A673 (cell line): Measurements from ENCODE around the gene OGG1. TPM values are rescaled to one million over a fixed set of nuclear protein-coding genes. Genes with fewer than 3 reads are reported as not detected.

ENCODE experiments used
- BruUV-seq: library from RNA; stranded (reverse); fragments of 400-500 nt; replicated peaks from 2 replicates; lab custom pipeline; 2021; lab: Mats Ljungman, UMichigan
- CTCF ChIA-PET: fragments of 300-600 bp; sonication (Branson Sonifier 250); formaldehyde crosslinking; loops from one replicate; lab custom pipeline; 2022; ENCODE audit warnings: antibody characterized with exemption; lab: Charles Lee
- POLR2A ChIA-PET: fragments of 300-600 bp; sonication (Branson Sonifier 250); formaldehyde crosslinking; loops from one replicate; lab custom pipeline; 2022; ENCODE audit warnings: antibody characterized with exemption; ENCODE audit not compliant: low non-redundant PET; lab: Charles Lee
- DNase-seq: peaks from one replicate; pipeline ENCODE4 v3.0.0-alpha.2; 2015; ENCODE audit warnings: low spot score
- H3K27ac ChIP-seq: fragments of 200-600 bp; sonication (generic); 2 replicates; pipeline ENCODE4 v1.5.1; 2016; ENCODE audit warnings: mixed run types, low read depth, mild to moderate bottlenecking, mixed read lengths, antibody characterized with exemption, low read length; ENCODE audit not compliant: poor library complexity, severe bottlenecking
- H3K27me3 ChIP-seq: fragments of 200-600 bp; sonication (generic); replicated peaks from 2 replicates; pipeline ENCODE4 v1.6.1; 2017; ENCODE audit warnings: mixed run types, low read depth, mild to moderate bottlenecking, mixed read lengths, antibody characterized with exemption, low read length; ENCODE audit not compliant: insufficient read depth, poor library complexity
- H3K36me3 ChIP-seq: fragments of 200-600 bp; sonication (generic); 2 replicates; pipeline ENCODE4 v1.6.1; 2016; ENCODE audit warnings: mixed run types, mild to moderate bottlenecking, mixed read lengths, antibody characterized with exemption, low read length; ENCODE audit not compliant: insufficient read depth, poor library complexity, severe bottlenecking
- H3K4me1 ChIP-seq: fragments of 200-600 bp; sonication (generic); 2 replicates; pipeline ENCODE4 v1.6.1; 2017; ENCODE audit warnings: mixed run types, mild to moderate bottlenecking, mixed read lengths, antibody characterized with exemption, low read length; ENCODE audit not compliant: insufficient read depth, poor library complexity, severe bottlenecking
- H3K4me3 ChIP-seq: fragments of 200-600 bp; sonication (generic); 2 replicates; pipeline ENCODE4 v1.5.1; 2016; ENCODE audit warnings: low read depth, mixed run types, mild to moderate bottlenecking, mixed read lengths, low read length; ENCODE audit not compliant: poor library complexity, severe bottlenecking
- H3K9me3 ChIP-seq: fragments of 200-600 bp; sonication (generic); 2 replicates; pipeline ENCODE4 v1.6.1; 2016; ENCODE audit warnings: mixed run types, low read depth, mild to moderate bottlenecking, mixed read lengths, antibody characterized with exemption, low read length; ENCODE audit not compliant: poor library complexity, severe bottlenecking
- EZH2 ChIP-seq: fragments of 200-600 bp; sonication (generic); IDR thresholded peaks from 2 replicates; pipeline ENCODE4 v1.6.1; 2017; ENCODE audit warnings: borderline replicate concordance, low read depth, mild to moderate bottlenecking, mixed read lengths, antibody characterized with exemption, low read length; ENCODE audit not compliant: poor library complexity, severe bottlenecking
- intact Hi-C: fragments of 100-400 bp; cut with micrococcal nuclease; formaldehyde crosslinking; loops from one replicate; pipeline ENCODE4 v1.10.0; 2022; ENCODE audit not compliant: unreplicated experiment
- total RNA-seq: library from RNA; stranded (reverse); gene quantifications from 2 replicates; pipeline ENCODE4 v1.2.3, GENCODE V29; 2021
- TF ChIP-seq, protein P1 (sequence below): fragments of 300-800, 200-600 bp; sonication (generic); conservative IDR thresholded peaks from 2 replicates; pipeline ENCODE4 v1.5.1; 2017; ENCODE audit warnings: low read depth, mild to moderate bottlenecking, antibody characterized with exemption, low read length, moderate library complexity, mixed read lengths

OGG1 gene
- total RNA-seq, 1 experiment from 2014 or later = 60.2 TPM

DNA sequence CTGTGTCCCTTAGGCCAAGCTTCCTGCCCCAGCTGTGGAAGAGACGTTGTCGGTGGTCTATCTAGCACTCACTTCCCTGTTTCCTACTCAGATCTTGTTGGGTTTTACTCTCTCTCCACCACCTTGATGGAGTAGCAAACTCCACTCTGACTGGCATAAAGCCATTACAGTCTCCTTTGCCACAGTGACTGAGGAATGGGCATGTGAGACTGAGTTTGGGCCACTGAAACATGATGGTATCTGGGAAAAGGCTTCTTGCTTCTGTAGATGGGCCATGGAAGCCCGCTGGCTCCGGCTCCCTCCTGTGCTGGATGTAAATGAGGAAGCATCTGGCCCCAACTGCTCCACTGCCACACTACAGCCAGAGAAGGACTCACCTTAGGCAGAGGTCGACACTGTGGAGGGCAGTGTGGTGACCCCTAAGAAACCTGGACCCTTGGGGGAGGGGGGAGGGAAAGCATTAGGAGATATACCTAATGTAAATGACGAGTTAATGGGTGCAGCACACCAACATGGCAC is 29.4 kb downstream of the OGG1 start:
- no peak for DNase-seq
- H3K36me3 ChIP-seq = peaks cover 9% of the 10 kb centered on the region
- ChIA-PET POLR2A (no interaction called here), CTCF (no interaction called here)
- no peak overlapping the region for H3K27ac ChIP-seq
- H3K27me3 ChIP-seq = no peaks in the 10 kb centered on the region
- H3K4me1 ChIP-seq = no peaks in the 10 kb centered on the region
- intact Hi-C loops = no loop called here
- no peaks in the 10 kb centered on the region for H3K9me3 ChIP-seq
- no peak overlapping the region for H3K4me3 ChIP-seq
- BruUV-seq = no TSS peak
- TF ChIP-seq, protein P1, sequence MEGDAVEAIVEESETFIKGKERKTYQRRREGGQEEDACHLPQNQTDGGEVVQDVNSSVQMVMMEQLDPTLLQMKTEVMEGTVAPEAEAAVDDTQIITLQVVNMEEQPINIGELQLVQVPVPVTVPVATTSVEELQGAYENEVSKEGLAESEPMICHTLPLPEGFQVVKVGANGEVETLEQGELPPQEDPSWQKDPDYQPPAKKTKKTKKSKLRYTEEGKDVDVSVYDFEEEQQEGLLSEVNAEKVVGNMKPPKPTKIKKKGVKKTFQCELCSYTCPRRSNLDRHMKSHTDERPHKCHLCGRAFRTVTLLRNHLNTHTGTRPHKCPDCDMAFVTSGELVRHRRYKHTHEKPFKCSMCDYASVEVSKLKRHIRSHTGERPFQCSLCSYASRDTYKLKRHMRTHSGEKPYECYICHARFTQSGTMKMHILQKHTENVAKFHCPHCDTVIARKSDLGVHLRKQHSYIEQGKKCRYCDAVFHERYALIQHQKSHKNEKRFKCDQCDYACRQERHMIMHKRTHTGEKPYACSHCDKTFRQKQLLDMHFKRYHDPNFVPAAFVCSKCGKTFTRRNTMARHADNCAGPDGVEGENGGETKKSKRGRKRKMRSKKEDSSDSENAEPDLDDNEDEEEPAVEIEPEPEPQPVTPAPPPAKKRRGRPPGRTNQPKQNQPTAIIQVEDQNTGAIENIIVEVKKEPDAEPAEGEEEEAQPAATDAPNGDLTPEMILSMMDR = no peak
- TF ChIP-seq EZH2 = no peak

DNA sequence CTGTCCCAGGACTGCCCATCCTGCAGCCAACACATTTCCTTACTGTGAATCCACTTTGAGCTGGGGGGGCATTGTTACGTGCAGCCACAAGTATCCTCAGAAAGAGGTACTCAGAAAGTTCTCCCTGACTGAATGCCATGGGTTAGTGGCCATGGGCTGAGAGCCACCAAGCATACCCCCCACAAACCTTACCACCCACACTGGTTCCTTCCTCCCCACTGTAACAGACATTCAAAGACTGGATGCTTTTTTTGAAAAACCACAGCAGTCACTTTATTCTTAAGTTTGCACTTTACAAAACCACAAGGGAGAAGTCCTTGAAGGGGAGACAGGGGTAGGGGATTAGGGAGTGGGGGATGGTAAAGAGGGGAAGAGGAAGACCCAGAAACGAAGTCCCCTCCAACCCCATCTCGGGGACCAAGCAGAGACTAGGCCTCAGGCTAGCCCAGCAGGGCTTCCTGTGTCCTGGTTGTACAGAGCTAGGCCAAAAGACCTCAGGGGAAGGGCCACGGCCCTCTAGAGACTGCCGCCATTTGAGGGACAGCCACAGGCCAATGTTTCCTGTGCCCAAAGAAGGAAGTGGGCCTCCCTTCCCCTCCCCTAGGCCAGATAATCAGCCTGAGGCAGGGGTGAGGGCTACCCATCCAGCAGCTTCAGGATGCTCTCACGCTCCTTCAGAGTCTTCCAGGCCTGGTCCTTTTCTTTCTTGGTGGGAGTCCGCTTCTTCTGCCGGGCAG is 30.1 kb downstream of the OGG1 start:
- TF ChIP-seq, protein P1 = no peak
- TF ChIP-seq EZH2 = no peak
- Histone ChIP-seq H3K27ac (no peak overlapping the region), H3K9me3 (no peaks in the 10 kb centered on the region), H3K36me3 (peaks cover 12% of the 10 kb centered on the region), H3K27me3 (no peaks in the 10 kb centered on the region), H3K4me3 (no peak overlapping the region), H3K4me1 (no peaks in the 10 kb centered on the region)
- intact Hi-C loops = no loop called here
- DNase-seq = no peak
- POLR2A ChIA-PET = no interaction called here
- TSS peak; percentile 64 for BruUV-seq
- CTCF ChIA-PET = no interaction called here

DNA sequence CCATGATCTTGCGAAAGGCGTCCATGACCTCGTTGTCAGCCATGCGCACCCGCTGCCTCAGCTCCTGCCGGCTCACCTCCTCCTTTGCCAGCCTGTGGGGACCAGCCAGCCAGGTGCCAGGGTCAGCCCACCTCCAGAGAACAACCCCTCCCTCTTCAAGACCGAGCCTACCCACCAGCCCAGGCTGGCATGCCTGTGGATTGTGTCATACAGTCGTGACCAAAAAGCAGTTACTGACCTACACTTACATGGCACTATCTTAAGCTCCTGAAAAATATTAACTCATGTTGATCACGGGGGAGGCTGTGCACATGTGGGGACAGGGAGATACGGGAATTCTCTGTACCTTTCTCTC is 30.7 kb downstream of the OGG1 start:
- Histone ChIP-seq H3K4me3 (no peak overlapping the region), H3K27ac (no peak overlapping the region), H3K4me1 (no peaks in the 10 kb centered on the region), H3K9me3 (no peaks in the 10 kb centered on the region), H3K27me3 (no peaks in the 10 kb centered on the region), H3K36me3 (peaks cover 18% of the 10 kb centered on the region)
- CTCF ChIA-PET = no interaction called here
- intact Hi-C loops = no loop called here
- POLR2A ChIA-PET = no interaction called here
- BruUV-seq = no TSS peak
- TF ChIP-seq EZH2 = no peak
- TF ChIP-seq, protein P1 = no peak
- no peak for DNase-seq
